Measurements from ENCODE around the gene DOCK10. TPM values are rescaled to one million over a fixed set of nuclear protein-coding genes. Genes with fewer than 3 reads are reported as not detected.
"Not testable (repeated sequence)": the region's sequence is repeated elsewhere in the genome, so short reads cannot be mapped to it uniquely, and the experiment has no call there.

Gene DOCK10
- total and polyA plus RNA-seq, 2 donors = 3.8 to 41.2 TPM

GRCh38 chr2:224948859-224949258 is 93.4 kb downstream of the DOCK10 start:
- no peak for DNase-seq (ENCODE audit: extremely low spot score)
- Histone ChIP-seq H3K4me3 (ENCODE audit: low read depth, low read length) (no peak overlapping the region), H3K4me1 (ENCODE audit: insufficient read depth) (no peaks in the 10 kb centered on the region), H3K27ac (ENCODE audit: low read depth) (no peak overlapping the region), H3K36me3 (ENCODE audit: insufficient read depth) (no peaks in the 10 kb centered on the region)
- WGBS = 59% methylated on average over 4 of the region's 4 CpGs

GRCh38 chr2:224948005-224948404 is 94.3 kb downstream of the DOCK10 start:
- no peaks in the 10 kb centered on the region for H3K4me1 ChIP-seq (ENCODE audit: insufficient read depth)
- no peak for DNase-seq (ENCODE audit: extremely low spot score)
- H3K36me3 ChIP-seq (ENCODE audit: insufficient read depth) = no peaks in the 10 kb centered on the region
- H3K4me3 ChIP-seq (ENCODE audit: low read depth, low read length) = no peak overlapping the region
- H3K27ac ChIP-seq (ENCODE audit: low read depth) = no peak overlapping the region

- Histone ChIP-seq H3K36me3 (ENCODE audit: insufficient read depth) (no peaks in the 10 kb centered on the region), H3K27ac (ENCODE audit: low read depth) (no peak overlapping the region), H3K4me3 (ENCODE audit: low read depth, low read length) (no peak overlapping the region), H3K4me1 (ENCODE audit: insufficient read depth) (no peaks in the 10 kb centered on the region)
- DNase-seq (ENCODE audit: extremely low spot score) = no peak
- 84% methylated on average over 4 of the region's 4 CpGs for WGBS
Observed at GRCh38 chr2:224947566-224947965, 94.7 kb downstream of the DOCK10 start.

- Histone ChIP-seq H3K4me3 (ENCODE audit: low read depth, low read length) (no peak overlapping the region), H3K27ac (ENCODE audit: low read depth) (no peak overlapping the region), H3K36me3 (ENCODE audit: insufficient read depth) (no peaks in the 10 kb centered on the region), H3K4me1 (ENCODE audit: insufficient read depth) (no peaks in the 10 kb centered on the region)
- 60% methylated on average over 7 of the region's 7 CpGs for WGBS
- DNase-seq (ENCODE audit: extremely low spot score) = no peak
Observed at GRCh38 chr2:224946895-224947294, 95.4 kb downstream of the DOCK10 start.

GRCh38 chr2:224944707-224945547 is 97.3 kb downstream of the DOCK10 start:
- DNase-seq (ENCODE audit: extremely low spot score) = no peak
- no peak overlapping the region for H3K27ac ChIP-seq (ENCODE audit: low read depth)
- 75% methylated on average over 8 of the region's 8 CpGs for WGBS

GRCh38 chr2:224943601-224944041 is 98.6 kb downstream of the DOCK10 start:
- H3K27ac ChIP-seq (ENCODE audit: low read depth); H3K4me1 ChIP-seq (ENCODE audit: insufficient read depth): not testable (repeated sequence)
- 93% methylated on average over 8 of the region's 8 CpGs for WGBS

More at GRCh38 chr2:224944707-224945547, 97.3 kb downstream of the DOCK10 start:
- Histone ChIP-seq H3K36me3 (ENCODE audit: insufficient read depth) (no peaks in the 10 kb centered on the region), H3K4me1 (ENCODE audit: insufficient read depth) (no peaks in the 10 kb centered on the region), H3K4me3 (ENCODE audit: low read depth, low read length) (no peak overlapping the region)

GRCh38 chr2:224941960-224942359 is 100.3 kb downstream of the DOCK10 start:
- no peak for DNase-seq (ENCODE audit: extremely low spot score)
- H3K36me3 ChIP-seq (ENCODE audit: insufficient read depth) = no peaks in the 10 kb centered on the region
- H3K27ac ChIP-seq (ENCODE audit: low read depth) = no peak overlapping the region
- no peak overlapping the region for H3K4me3 ChIP-seq (ENCODE audit: low read depth, low read length)
- 82% methylated on average over 2 of the region's 2 CpGs for WGBS
- H3K4me1 ChIP-seq (ENCODE audit: insufficient read depth) = no peaks in the 10 kb centered on the region

More at GRCh38 chr2:224943601-224944041, 98.6 kb downstream of the DOCK10 start:
- H3K36me3 ChIP-seq (ENCODE audit: insufficient read depth); H3K4me3 ChIP-seq (ENCODE audit: low read depth, low read length); DNase-seq (ENCODE audit: extremely low spot score): not testable (repeated sequence)

GRCh38 chr2:224940618-224941017 is 101.7 kb downstream of the DOCK10 start:
- H3K27ac ChIP-seq (ENCODE audit: low read depth) = no peak overlapping the region

GRCh38 chr2:224938651-224939182 is 103.6 kb downstream of the DOCK10 start:
- H3K4me1 ChIP-seq (ENCODE audit: insufficient read depth) = no peaks in the 10 kb centered on the region
- DNase-seq (ENCODE audit: extremely low spot score) = no peak

More at GRCh38 chr2:224940618-224941017, 101.7 kb downstream of the DOCK10 start:
- DNase-seq (ENCODE audit: extremely low spot score) = no peak
- no peaks in the 10 kb centered on the region for H3K36me3 ChIP-seq (ENCODE audit: insufficient read depth)
- no peak overlapping the region for H3K4me3 ChIP-seq (ENCODE audit: low read depth, low read length)
- 95% methylated on average over 3 of the region's 3 CpGs for whole genome bisulfite sequencing
- H3K4me1 ChIP-seq (ENCODE audit: insufficient read depth) = no peaks in the 10 kb centered on the region

GRCh38 chr2:224937887-224938286 is 104.4 kb downstream of the DOCK10 start:
- no peak for DNase-seq (ENCODE audit: extremely low spot score)
- no peaks in the 10 kb centered on the region for H3K4me1 ChIP-seq (ENCODE audit: insufficient read depth)
- no peak overlapping the region for H3K4me3 ChIP-seq (ENCODE audit: low read depth, low read length)
- no peak overlapping the region for H3K27ac ChIP-seq (ENCODE audit: low read depth)
- H3K36me3 ChIP-seq (ENCODE audit: insufficient read depth) = no peaks in the 10 kb centered on the region
- 85% methylated on average over 5 of the region's 5 CpGs for WGBS

More at GRCh38 chr2:224938651-224939182, 103.6 kb downstream of the DOCK10 start:
- no peaks in the 10 kb centered on the region for H3K36me3 ChIP-seq (ENCODE audit: insufficient read depth)
- H3K4me3 ChIP-seq (ENCODE audit: low read depth, low read length) = no peak overlapping the region
- H3K27ac ChIP-seq (ENCODE audit: low read depth) = no peak overlapping the region
- 47% methylated on average over 6 of the region's 6 CpGs for WGBS

GRCh38 chr2:224934526-224935188 is 107.6 kb downstream of the DOCK10 start:
- Histone ChIP-seq H3K4me1 (ENCODE audit: insufficient read depth) (no peaks in the 10 kb centered on the region), H3K4me3 (ENCODE audit: low read depth, low read length) (no peak overlapping the region), H3K36me3 (ENCODE audit: insufficient read depth) (peaks cover 1% of the 10 kb centered on the region), H3K27ac (ENCODE audit: low read depth) (no peak overlapping the region)
- 55% methylated on average over 5 of the region's 5 CpGs for WGBS
- peak; percentile 55 for DNase-seq (ENCODE audit: extremely low spot score)

GRCh38 chr2:224933431-224933830 is 108.8 kb downstream of the DOCK10 start:
- Histone ChIP-seq H3K4me1 (ENCODE audit: insufficient read depth) (no peaks in the 10 kb centered on the region), H3K36me3 (ENCODE audit: insufficient read depth) (peaks cover 1% of the 10 kb centered on the region), H3K27ac (ENCODE audit: low read depth) (no peak overlapping the region), H3K4me3 (ENCODE audit: low read depth, low read length) (no peak overlapping the region)
- DNase-seq (ENCODE audit: extremely low spot score) = no peak
- WGBS = 90% methylated on average over 2 of the region's 2 CpGs

- no peak for DNase-seq (ENCODE audit: extremely low spot score)
- Histone ChIP-seq H3K36me3 (ENCODE audit: insufficient read depth) (peaks cover 1% of the 10 kb centered on the region), H3K4me1 (ENCODE audit: insufficient read depth) (peaks cover 2% of the 10 kb centered on the region), H3K27ac (ENCODE audit: low read depth) (no peak overlapping the region), H3K4me3 (ENCODE audit: low read depth, low read length) (no peak overlapping the region)
- WGBS = 91% methylated on average over 3 of the region's 3 CpGs
Observed at GRCh38 chr2:224932522-224932921, 109.7 kb downstream of the DOCK10 start.

GRCh38 chr2:224931956-224932355 is 110.3 kb downstream of the DOCK10 start:
- peaks cover 2% of the 10 kb centered on the region for H3K4me1 ChIP-seq (ENCODE audit: insufficient read depth)
- H3K27ac ChIP-seq (ENCODE audit: low read depth) = no peak overlapping the region
- peaks cover 1% of the 10 kb centered on the region for H3K36me3 ChIP-seq (ENCODE audit: insufficient read depth)
- H3K4me3 ChIP-seq (ENCODE audit: low read depth, low read length) = no peak overlapping the region
- no peak for DNase-seq (ENCODE audit: extremely low spot score)
- WGBS = 72% methylated on average over 4 of the region's 4 CpGs
